Gastroesophageal sphincter (tissue), 4 donors: ENCODE results near the gene CACNA1I. TPM values are rescaled to one million over a fixed set of nuclear protein-coding genes. Genes with fewer than 3 reads are reported as not detected.

ENCODE experiments used
- ATAC-seq: fragments of 150-250 bp; one replicate; pipeline ENCODE4 v1.9.1; 2016; ENCODE audit warnings: mild to moderate bottlenecking, moderate library complexity
- H3K27ac ChIP-seq, 4 donors: fragments of 200-600 bp; sonication (generic) in 3 of 4; 1 replicate in 3 of 4; 2 replicates in 1 of 4; pipeline ENCODE4 v1.5.1; 2016 to 2019
- H3K27me3 ChIP-seq: fragments of 200-600 bp; sonication (generic); one replicate; pipeline ENCODE4 v1.5.1; 2019
- H3K36me3 ChIP-seq, 2 donors: fragments of 200-600 bp; sonication (generic); one replicate each; pipeline ENCODE4 v1.5.1; 2019; ENCODE audit warnings: control low read depth in 1 of 2
- H3K4me1 ChIP-seq, 3 donors: fragments of 200-600 bp; sonication (generic); 1 replicate in 2 of 3; 2 replicates in 1 of 3; pipeline ENCODE4 v1.5.1; 2016 to 2019; ENCODE audit warnings: control low read depth in 2 of 3
- H3K4me3 ChIP-seq, 2 donors: fragments of 200-600 bp; sonication (generic); one replicate each; pipeline ENCODE4 v1.5.1; 2019; ENCODE audit warnings: mild to moderate bottlenecking in 1 of 2, moderate library complexity in 1 of 2
- H3K9me3 ChIP-seq, 3 donors: fragments of 200-600 bp; sonication (generic); one replicate each; pipeline ENCODE4 v1.5.1; 2017 to 2019; ENCODE audit warnings: control low read depth in 2 of 3
- CTCF ChIP-seq, 4 experiments: fragments of 200-600 bp in 2 of 4; fragments of 450-650 bp in 2 of 4; sonication (generic) in 1 of 4; IDR thresholded peaks; one replicate each; pipeline ENCODE4 v1.5.1; 2017 to 2019; ENCODE audit warnings: antibody characterized with exemption in 4 of 4, mild to moderate bottlenecking in 2 of 4, moderate library complexity in 2 of 4
- EP300 ChIP-seq: sonication (generic); formaldehyde crosslinking; IDR thresholded peaks from one replicate; pipeline ENCODE4 v1.6.1; 2017; ENCODE audit warnings: antibody characterized with exemption, mild to moderate bottlenecking
- POLR2A ChIP-seq, 2 donors: fragments of 450-650 bp; IDR thresholded peaks; one replicate each; pipeline ENCODE4 v1.6.1; 2017; ENCODE audit warnings: antibody characterized with exemption in 2 of 2, mild to moderate bottlenecking in 2 of 2, moderate library complexity in 1 of 2
- POLR2AphosphoS5 ChIP-seq: sonication (generic); formaldehyde crosslinking; IDR thresholded peaks from one replicate; pipeline ENCODE4 v1.6.1; 2017; ENCODE audit warnings: antibody characterized with exemption
- WGBS, 2 donors: methylation state at CpG; one replicate each; pipeline ENCODE4 v1.1.5; 2018; ENCODE audit warnings: low coverage in 1 of 2; 5-methylcytosine and 5-hydroxymethylcytosine counted together
- total RNA-seq, 4 donors: library from RNA; depleted of rRNA; stranded (reverse); fragments of >200 nt; gene quantifications; one replicate each; pipeline ENCODE4 v1.1.0, GENCODE V29; 2016

The CACNA1I gene
- total RNA-seq, 4 donors from 2014 or later, result 0.04 to 0.54 (median 0.11) TPM

DNA sequence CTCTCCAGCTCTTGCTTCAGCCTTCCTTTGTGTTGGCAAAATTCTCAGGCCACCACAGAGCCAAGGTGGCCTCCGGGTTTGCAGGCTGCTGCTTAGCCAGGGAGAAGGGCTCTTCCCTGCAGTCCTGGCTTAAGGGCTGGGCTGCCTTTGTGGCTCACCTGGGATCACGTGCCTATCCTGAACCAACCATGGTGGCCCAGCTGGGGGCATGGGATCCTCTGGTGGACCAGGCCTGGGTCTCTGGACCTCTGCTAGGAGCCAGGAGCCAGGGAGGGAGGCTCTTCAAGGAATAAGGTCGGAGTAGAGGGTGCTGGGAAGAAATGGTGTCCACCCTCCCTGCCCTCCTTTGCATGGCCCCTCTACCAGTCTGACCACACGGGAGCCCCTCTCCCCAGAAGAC is 43.9 kb downstream of the CACNA1I start:
- Histone ChIP-seq H3K4me1 (no peaks in the 10 kb centered on the region), H3K36me3 (no peaks in the 10 kb centered on the region), H3K4me3 (no peak overlapping the region), H3K9me3 (peaks cover 0 to 16% (median 0%) of the 10 kb centered on the region in 3 donors), H3K27ac (no peak overlapping the region), H3K27me3 (peaks cover 90% of the 10 kb centered on the region)
- no peak for ATAC-seq
- TF ChIP-seq POLR2AphosphoS5, result no peak
- TF ChIP-seq POLR2A (IDR thresholded peaks at IDR 0.05), result no peak
- no peak for TF ChIP-seq EP300
- TF ChIP-seq CTCF (IDR thresholded peaks at IDR 0.05), result no peak
- WGBS, 2 donors, result 17% methylated on average over 1 of the region's 4 CpGs; no CpG with 5 or more reads in 1 of the 2 donors

DNA sequence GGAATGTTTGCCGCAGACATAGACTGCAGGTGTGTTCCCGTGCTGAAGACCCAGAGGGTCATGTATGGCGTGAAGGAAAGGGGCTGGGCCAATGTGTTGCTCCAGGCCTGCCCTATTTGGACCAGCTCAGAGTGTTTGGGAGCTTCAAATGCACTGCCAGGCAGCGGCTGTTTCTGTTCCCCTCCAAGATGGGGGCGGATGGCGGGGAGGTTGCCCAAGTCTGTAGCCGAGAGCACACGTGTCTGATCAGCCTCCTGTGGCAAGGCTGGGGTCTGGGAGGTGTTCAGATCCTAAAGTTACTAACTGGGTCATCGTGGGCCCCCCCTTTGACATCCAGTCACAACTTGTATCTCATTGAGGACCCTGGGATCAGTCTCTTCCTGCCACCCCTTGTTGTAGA is 45.5 kb downstream of the CACNA1I start:
- Histone ChIP-seq H3K4me3 (no peak overlapping the region), H3K9me3 (peaks cover 0 to 16% (median 0%) of the 10 kb centered on the region in 3 donors), H3K36me3 (no peaks in the 10 kb centered on the region), H3K4me1 (no peaks in the 10 kb centered on the region), H3K27ac (no peak overlapping the region), H3K27me3 (peaks cover 90% of the 10 kb centered on the region)
- no peak for TF ChIP-seq CTCF (IDR thresholded peaks at IDR 0.05)
- TF ChIP-seq POLR2AphosphoS5, result no peak
- no peak for TF ChIP-seq EP300
- TF ChIP-seq POLR2A (IDR thresholded peaks at IDR 0.05), result no peak
- 70% methylated on average over 9 of the region's 9 CpGs; no CpG with 5 or more reads in 1 of the 2 donors for WGBS, 2 donors
- ATAC-seq, result no peak

DNA sequence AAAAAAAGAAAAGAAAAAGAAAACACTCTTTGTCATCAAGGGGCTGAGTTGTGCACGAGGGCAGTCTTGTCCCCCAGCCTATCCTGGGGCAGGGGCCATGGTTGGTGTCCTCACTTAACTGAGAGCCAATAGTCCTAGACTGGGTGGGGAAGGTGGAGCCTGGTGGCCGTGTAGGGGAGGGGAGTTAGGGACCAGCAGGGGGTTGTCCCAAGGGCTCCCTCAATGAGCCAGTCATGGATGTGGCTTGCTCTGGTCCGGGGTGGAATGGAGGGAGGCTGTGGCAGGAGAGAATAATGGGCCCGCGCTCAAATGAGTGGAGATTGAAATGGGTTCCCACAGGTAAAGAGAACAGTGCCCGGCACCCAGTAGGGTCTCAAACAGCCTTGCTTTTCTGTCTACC is 46.2 kb downstream of the CACNA1I start:
- TF ChIP-seq EP300, result no peak
- TF ChIP-seq POLR2AphosphoS5, result no peak
- no peak for TF ChIP-seq CTCF (IDR thresholded peaks at IDR 0.05)
- no peak for TF ChIP-seq POLR2A (IDR thresholded peaks at IDR 0.05)
- Histone ChIP-seq H3K27ac (no peak overlapping the region), H3K36me3 (no peaks in the 10 kb centered on the region), H3K4me1 (no peaks in the 10 kb centered on the region), H3K27me3 (peaks cover 90% of the 10 kb centered on the region), H3K4me3 (no peak overlapping the region), H3K9me3 (peaks cover 0 to 9% (median 0%) of the 10 kb centered on the region in 3 donors)
- 53% methylated on average over 6 of the region's 6 CpGs; no CpG with 5 or more reads in 1 of the 2 donors for WGBS, 2 donors
- no peak for ATAC-seq

DNA sequence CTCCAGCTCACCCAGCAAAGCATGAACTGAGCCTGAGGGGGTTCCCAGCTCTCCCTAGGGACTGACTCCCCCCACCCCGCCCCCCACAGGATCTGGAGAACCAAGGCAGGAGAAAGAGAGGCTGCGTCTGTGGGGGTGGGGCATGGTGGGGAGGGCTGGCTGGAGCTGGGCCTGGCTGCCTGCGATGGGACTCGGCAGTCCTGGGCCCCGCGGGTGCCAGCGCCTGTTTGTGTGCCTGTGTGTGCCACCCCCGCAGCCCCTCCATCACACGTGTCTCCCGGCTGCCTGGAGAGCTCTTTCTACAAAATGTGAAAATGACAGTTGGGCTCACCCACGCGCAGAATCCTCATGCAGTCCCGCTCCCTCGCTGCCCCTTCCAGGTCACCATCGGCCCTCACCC is 46.8 kb downstream of the CACNA1I start:
- Histone ChIP-seq H3K36me3 (no peaks in the 10 kb centered on the region), H3K4me1 (no peaks in the 10 kb centered on the region), H3K9me3 (peaks cover 0 to 4% (median 0%) of the 10 kb centered on the region in 3 donors), H3K4me3 (no peak overlapping the region), H3K27ac (no peak overlapping the region), H3K27me3 (peaks cover 90% of the 10 kb centered on the region)
- TF ChIP-seq CTCF (IDR thresholded peaks at IDR 0.05), result no peak
- no peak for TF ChIP-seq POLR2AphosphoS5
- no peak for TF ChIP-seq EP300
- no peak for TF ChIP-seq POLR2A (IDR thresholded peaks at IDR 0.05)
- 0 to 10% methylated on average over 6 to 7 of the region's 15 CpGs for WGBS, 2 donors
- no peak for ATAC-seq

DNA sequence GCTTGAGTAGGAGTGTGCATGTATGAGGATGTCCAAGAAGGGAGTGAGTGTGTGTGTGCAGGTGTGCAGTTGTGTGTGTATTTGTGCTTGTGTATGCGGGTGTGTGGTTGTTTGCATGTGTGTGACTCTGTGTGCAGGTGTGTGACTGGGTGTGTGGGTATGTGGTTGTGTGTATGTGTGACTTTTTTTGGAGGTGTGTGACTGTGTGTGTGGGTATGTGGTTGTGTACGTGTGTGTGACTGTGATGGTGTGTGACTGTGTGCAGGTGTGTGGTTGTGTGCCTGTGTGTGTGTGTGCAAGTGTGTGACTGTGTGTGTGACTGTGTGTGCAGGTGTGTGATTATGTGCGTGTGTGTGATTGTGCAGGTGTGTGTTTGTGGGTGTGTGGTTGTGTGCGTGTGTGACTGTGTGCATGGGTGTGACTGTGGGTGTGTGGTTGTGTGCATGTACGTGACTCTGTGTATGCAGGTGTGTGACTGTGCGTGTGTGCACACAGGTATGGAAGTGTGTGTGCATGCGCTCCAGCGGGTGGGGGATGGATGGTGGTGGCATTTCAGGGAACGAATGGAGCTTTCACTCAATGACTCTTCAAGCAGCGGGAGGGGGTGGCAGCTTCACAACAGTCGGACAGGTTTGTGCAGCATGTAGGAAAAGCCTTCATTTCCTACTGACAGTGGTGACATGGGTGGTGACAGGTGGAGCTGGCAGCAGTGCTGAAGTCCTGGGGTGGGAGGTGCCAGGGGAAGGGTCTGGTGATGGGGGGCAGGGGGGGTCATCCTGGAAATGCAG is 47.6 kb downstream of the CACNA1I start:
- Histone ChIP-seq H3K36me3 (no peaks in the 10 kb centered on the region), H3K4me1 (no peaks in the 10 kb centered on the region), H3K4me3 (no peak overlapping the region), H3K9me3 (no peaks in the 10 kb centered on the region), H3K27ac (no peak overlapping the region), H3K27me3 (peaks cover 91% of the 10 kb centered on the region)
- 62 to 70% methylated on average over 8 to 11 of the region's 11 CpGs for WGBS, 2 donors
- ATAC-seq, result no peak
- TF ChIP-seq CTCF (IDR thresholded peaks at IDR 0.05), result no peak
- no peak for TF ChIP-seq POLR2A (IDR thresholded peaks at IDR 0.05)
- TF ChIP-seq EP300, result no peak
- TF ChIP-seq POLR2AphosphoS5, result no peak
